Activated T-helper 2 cell treated with anti-CD3 and anti-CD28 coated beads, Interferon-gamma antibody, Interleukin-2, Interleukin-4, amounts not matched to agents 10 μg/mL and 5 μg/mL and 100 μg/mL, durations not matched to agents 14 hours and 24 hours and 36 hours (primary cell): ENCODE data around the gene RAB28. TPM values are rescaled to one million over a fixed set of nuclear protein-coding genes. Genes with fewer than 3 reads are reported as not detected.

ENCODE experiments used
- DNase-seq: peaks from one replicate; pipeline ENCODE4 v3.0.0; 2021; ENCODE audit warnings: low spot score
- H3K27ac Mint-ChIP-seq: one replicate; pipeline ENCODE4 v1.8.0; 2021; ENCODE audit warnings: mixed read lengths
- H3K27me3 Mint-ChIP-seq: one replicate; pipeline ENCODE4 v1.8.0; 2021; ENCODE audit warnings: low read depth, mixed read lengths
- H3K36me3 Mint-ChIP-seq: one replicate; pipeline ENCODE4 v1.8.0; 2021; ENCODE audit warnings: low read depth, mixed read lengths
- H3K4me1 Mint-ChIP-seq: one replicate; pipeline ENCODE4 v1.8.0; 2021; ENCODE audit warnings: low read depth, mixed read lengths
- H3K4me3 Mint-ChIP-seq: one replicate; pipeline ENCODE4 v1.8.0; 2021; ENCODE audit warnings: low read depth, mild to moderate bottlenecking, moderate library complexity, mixed read lengths
- H3K9me3 Mint-ChIP-seq: one replicate; pipeline ENCODE4 v1.8.0; 2021; ENCODE audit warnings: mixed read lengths
- intact Hi-C: fragments of 100-400 bp; cut with micrococcal nuclease; formaldehyde crosslinking; loops from one replicate; pipeline ENCODE4 v1.15.1; 2023
- total RNA-seq: library from RNA; stranded (reverse); gene quantifications from 2 replicates; pipeline ENCODE4 v1.2.3, GENCODE V29; 2022

The RAB28 gene
- total RNA-seq, 1 donor from 2014 or later: 17.4 TPM

DNA sequence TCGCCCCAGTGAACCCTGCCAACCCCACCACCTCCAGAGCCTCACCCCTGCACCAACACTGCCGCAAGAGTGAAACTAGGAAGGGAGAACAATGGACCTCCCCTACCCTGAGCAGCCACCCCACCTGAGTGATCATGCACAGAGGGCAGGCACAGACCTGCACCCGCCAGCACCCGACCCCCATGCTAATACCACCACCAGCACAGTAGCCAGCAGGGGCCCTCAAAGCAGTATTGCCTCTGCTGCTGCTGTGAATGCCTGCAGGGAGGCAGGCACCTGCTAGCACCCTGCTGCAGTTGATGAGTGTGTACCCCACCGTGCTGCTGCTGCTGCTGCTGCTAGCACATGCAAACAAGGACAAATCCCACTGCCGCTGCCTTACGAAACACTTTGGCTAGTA is 100.1 kb downstream of the RAB28 start:
- no peak overlapping the region for H3K27ac Mint-ChIP-seq
- DNase-seq: no peak
- intact Hi-C loops: loop anchor here (10.0 kb wide), 1 partner anchor 161 kb away; the partner anchor contains the start of gene NKX3-2
- H3K4me3 Mint-ChIP-seq: no peak overlapping the region
- peaks cover 16% of the 10 kb centered on the region for H3K9me3 Mint-ChIP-seq
- peaks cover 11% of the 10 kb centered on the region for H3K36me3 Mint-ChIP-seq
- H3K27me3 Mint-ChIP-seq: no peaks in the 10 kb centered on the region
- H3K4me1 Mint-ChIP-seq: peaks cover 19% of the 10 kb centered on the region

DNA sequence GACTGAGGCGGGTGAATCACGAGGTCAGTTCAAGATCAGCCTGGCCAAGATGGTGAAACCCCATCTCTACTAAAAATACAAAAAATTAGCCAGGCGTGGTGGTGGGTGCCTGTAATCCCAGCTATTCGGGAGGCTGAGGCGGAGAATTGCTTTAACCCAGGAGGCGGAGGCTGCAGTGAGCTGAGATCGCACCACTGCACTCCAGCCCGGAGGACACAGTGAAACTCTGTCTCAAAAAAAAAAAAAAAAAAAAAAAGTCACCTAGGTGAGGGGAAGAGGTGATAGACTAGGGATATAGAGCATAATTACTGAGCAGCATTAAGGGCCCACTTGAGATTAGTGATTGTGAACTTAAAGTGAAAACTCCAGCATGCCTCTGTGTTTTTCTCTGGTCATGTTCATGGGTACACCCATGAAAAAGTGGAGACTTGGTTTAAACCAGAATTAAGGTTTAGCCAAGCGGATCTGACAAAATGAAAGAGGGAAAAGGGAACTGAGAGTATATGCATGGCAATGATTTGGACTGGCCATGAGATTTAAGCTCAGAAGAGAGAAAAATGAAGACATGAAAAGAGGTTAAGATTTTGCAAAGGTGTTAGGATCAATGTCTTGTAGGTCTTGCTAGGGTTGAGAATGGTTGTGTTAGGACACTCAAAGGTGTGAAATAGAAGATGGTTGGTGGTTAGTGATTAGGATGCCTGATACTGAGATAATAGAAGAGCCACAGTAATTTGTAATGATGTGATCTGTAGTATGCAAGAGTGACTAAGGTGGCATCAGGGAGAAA is 105.0 kb downstream of the RAB28 start:
- H3K36me3 Mint-ChIP-seq: no peaks in the 10 kb centered on the region
- no peaks in the 10 kb centered on the region for H3K4me1 Mint-ChIP-seq
- H3K9me3 Mint-ChIP-seq: no peaks in the 10 kb centered on the region
- no peaks in the 10 kb centered on the region for H3K27me3 Mint-ChIP-seq
- DNase-seq: no peak
- H3K27ac Mint-ChIP-seq: no peak overlapping the region
- H3K4me3 Mint-ChIP-seq: no peak overlapping the region
- intact Hi-C loops: no loop called here

DNA sequence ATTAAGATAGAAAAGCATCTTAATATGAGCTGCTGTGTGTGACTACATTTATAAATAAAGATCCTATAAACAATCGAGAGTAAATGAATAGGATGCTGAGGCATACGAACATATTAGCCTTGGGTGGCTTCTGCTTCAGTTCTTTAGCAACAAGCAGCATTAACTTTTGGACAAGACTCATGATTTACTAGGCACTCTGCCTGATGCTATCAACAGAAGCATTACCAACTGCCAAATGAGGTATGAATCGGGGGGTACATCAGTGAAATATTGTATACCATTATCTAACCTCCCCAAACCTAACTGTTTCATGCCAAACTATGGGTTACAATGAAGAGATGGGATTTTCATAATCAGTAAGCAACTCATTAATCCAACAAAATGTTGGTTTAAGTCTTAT is 113.1 kb downstream of the RAB28 start:
- Mint-ChIP-seq H3K4me1 (no peaks in the 10 kb centered on the region), H3K36me3 (no peaks in the 10 kb centered on the region), H3K27ac (no peak overlapping the region), H3K9me3 (no peaks in the 10 kb centered on the region), H3K27me3 (no peaks in the 10 kb centered on the region), H3K4me3 (no peak overlapping the region)
- intact Hi-C loops: no loop called here
- no peak for DNase-seq

GRCh38 chr4:13368217-13368616 is 115.9 kb downstream of the RAB28 start:
- no peaks in the 10 kb centered on the region for H3K36me3 Mint-ChIP-seq
- DNase-seq: no peak
- no peaks in the 10 kb centered on the region for H3K9me3 Mint-ChIP-seq
- H3K4me1 Mint-ChIP-seq: no peaks in the 10 kb centered on the region
- H3K27me3 Mint-ChIP-seq: no peaks in the 10 kb centered on the region
- H3K27ac Mint-ChIP-seq: no peak overlapping the region
- H3K4me3 Mint-ChIP-seq: no peak overlapping the region
- intact Hi-C loops: no loop called here

- DNase-seq: no peak
- Mint-ChIP-seq H3K9me3 (no peaks in the 10 kb centered on the region), H3K27ac (no peak overlapping the region), H3K27me3 (no peaks in the 10 kb centered on the region), H3K36me3 (no peaks in the 10 kb centered on the region), H3K4me1 (no peaks in the 10 kb centered on the region), H3K4me3 (no peak overlapping the region)
- intact Hi-C loops: no loop called here
Measured at GRCh38 chr4:13367691-13368090, 116.4 kb downstream of the RAB28 start.

- no peak overlapping the region for H3K27ac Mint-ChIP-seq
- no peaks in the 10 kb centered on the region for H3K27me3 Mint-ChIP-seq
- no peak overlapping the region for H3K4me3 Mint-ChIP-seq
- no peaks in the 10 kb centered on the region for H3K36me3 Mint-ChIP-seq
- DNase-seq: no peak
- intact Hi-C loops: no loop called here
- H3K9me3 Mint-ChIP-seq: no peaks in the 10 kb centered on the region
- no peaks in the 10 kb centered on the region for H3K4me1 Mint-ChIP-seq
Measured at GRCh38 chr4:13367244-13367643, 116.9 kb downstream of the RAB28 start.

DNA sequence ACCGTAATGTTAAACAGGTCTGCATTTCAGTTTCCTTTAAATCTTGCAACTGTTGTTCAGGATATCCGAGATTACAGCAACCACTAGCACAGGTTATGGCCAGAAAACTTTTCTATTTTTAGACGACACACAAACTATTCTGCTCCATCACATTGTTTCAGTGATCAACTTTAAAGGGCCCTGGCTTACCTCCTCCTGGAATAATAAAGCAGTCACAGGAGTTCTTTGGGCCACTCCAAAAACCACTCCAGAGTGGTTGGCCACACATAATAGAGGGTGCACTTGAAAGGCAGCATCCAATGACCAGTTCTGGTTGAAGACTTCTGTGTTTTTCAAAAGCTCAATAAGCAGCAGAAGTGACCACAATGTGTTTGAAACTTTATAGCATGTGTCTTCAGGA is 118.9 kb downstream of the RAB28 start:
- Mint-ChIP-seq H3K4me1 (no peaks in the 10 kb centered on the region), H3K36me3 (no peaks in the 10 kb centered on the region), H3K9me3 (no peaks in the 10 kb centered on the region), H3K27me3 (no peaks in the 10 kb centered on the region), H3K4me3 (no peak overlapping the region), H3K27ac (no peak overlapping the region)
- intact Hi-C loops: no loop called here
- DNase-seq: no peak

DNA sequence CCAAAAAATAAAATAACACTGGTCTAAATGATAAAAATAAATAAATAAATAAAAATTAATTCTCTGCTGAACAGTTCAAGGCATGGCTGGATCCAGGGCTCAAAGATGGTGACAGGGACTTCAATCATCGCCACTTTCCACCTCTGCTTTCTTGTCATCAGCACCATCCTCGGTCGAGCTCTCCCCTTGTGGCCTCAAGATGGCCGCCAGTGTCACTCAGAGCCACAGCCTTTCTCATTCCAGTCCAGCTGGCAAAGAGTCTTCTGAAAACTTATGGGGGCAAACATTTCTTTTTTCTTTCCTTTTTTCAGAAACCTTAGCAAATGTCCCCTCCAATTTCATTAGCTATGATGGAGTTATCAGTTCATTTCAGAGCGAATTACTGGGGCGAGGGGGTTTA is 119.5 kb downstream of the RAB28 start:
- Mint-ChIP-seq H3K4me1 (no peaks in the 10 kb centered on the region), H3K4me3 (no peak overlapping the region)

GRCh38 chr4:13364172-13364571 is 120.0 kb downstream of the RAB28 start:
- H3K27me3 Mint-ChIP-seq: no peaks in the 10 kb centered on the region
- intact Hi-C loops: no loop called here
- no peak overlapping the region for H3K4me3 Mint-ChIP-seq
- H3K9me3 Mint-ChIP-seq: no peaks in the 10 kb centered on the region
- H3K27ac Mint-ChIP-seq: no peak overlapping the region
- H3K4me1 Mint-ChIP-seq: no peaks in the 10 kb centered on the region
- no peak for DNase-seq
- no peaks in the 10 kb centered on the region for H3K36me3 Mint-ChIP-seq

More for the DNA sequence above, 119.5 kb downstream of the RAB28 start:
- no peak for DNase-seq
- H3K36me3 Mint-ChIP-seq: no peaks in the 10 kb centered on the region
- H3K9me3 Mint-ChIP-seq: no peaks in the 10 kb centered on the region
- intact Hi-C loops: no loop called here
- H3K27me3 Mint-ChIP-seq: no peaks in the 10 kb centered on the region
- H3K27ac Mint-ChIP-seq: no peak overlapping the region

DNA sequence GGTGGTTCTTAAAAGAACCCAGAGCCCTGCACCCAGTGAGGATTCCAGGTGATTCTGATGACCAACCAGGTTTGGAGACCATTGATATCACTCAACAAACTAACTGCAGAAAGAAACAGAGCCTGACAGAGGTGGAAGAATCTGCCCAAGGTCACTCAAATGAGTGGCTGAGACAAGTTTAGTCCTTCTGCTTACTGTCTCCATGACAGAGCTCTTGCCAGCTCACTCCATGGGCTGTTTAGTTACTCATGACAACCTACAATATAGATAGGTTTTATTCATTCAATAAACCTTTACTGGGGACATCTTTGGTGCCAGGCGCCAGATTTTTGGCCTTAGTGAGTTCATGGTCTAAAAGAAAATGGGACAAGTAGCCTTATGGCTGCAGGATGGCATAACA is 124.3 kb downstream of the RAB28 start:
- H3K4me3 Mint-ChIP-seq: no peak overlapping the region
- H3K27ac Mint-ChIP-seq: no peak overlapping the region
- intact Hi-C loops: no loop called here
- H3K27me3 Mint-ChIP-seq: no peaks in the 10 kb centered on the region
- no peaks in the 10 kb centered on the region for H3K4me1 Mint-ChIP-seq
- no peak for DNase-seq
- no peaks in the 10 kb centered on the region for H3K9me3 Mint-ChIP-seq
- H3K36me3 Mint-ChIP-seq: no peaks in the 10 kb centered on the region

GRCh38 chr4:13355111-13355880 is 128.8 kb downstream of the RAB28 start:
- Mint-ChIP-seq H3K9me3 (no peaks in the 10 kb centered on the region), H3K27me3 (no peaks in the 10 kb centered on the region), H3K4me1 (no peaks in the 10 kb centered on the region), H3K36me3 (no peaks in the 10 kb centered on the region), H3K27ac (no peak overlapping the region), H3K4me3 (no peak overlapping the region)
- intact Hi-C loops: no loop called here
- no peak for DNase-seq

DNA sequence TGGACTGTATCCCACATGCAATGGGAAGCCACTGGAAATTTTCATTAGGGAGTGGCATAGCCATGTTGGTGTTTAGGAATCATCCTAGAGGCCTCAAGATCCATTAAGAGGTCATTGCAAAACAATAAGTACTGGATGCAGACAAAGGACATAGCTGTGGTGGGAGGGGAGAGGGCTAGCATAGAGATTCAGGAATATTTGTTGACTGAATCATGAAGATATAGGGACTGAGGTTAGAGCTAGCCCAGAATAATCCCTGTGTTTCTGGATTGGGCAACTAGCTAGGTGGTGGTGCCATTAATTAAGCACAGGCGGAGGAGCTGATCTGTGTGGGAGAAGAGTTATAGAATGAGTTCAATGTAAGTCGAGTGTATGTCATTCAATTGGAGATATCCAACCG is 135.0 kb downstream of the RAB28 start:
- no peaks in the 10 kb centered on the region for H3K27me3 Mint-ChIP-seq
- H3K27ac Mint-ChIP-seq: no peak overlapping the region
- H3K36me3 Mint-ChIP-seq: no peaks in the 10 kb centered on the region
- DNase-seq: no peak
- H3K4me1 Mint-ChIP-seq: no peaks in the 10 kb centered on the region
- intact Hi-C loops: no loop called here
- no peaks in the 10 kb centered on the region for H3K9me3 Mint-ChIP-seq
- no peak overlapping the region for H3K4me3 Mint-ChIP-seq

DNA sequence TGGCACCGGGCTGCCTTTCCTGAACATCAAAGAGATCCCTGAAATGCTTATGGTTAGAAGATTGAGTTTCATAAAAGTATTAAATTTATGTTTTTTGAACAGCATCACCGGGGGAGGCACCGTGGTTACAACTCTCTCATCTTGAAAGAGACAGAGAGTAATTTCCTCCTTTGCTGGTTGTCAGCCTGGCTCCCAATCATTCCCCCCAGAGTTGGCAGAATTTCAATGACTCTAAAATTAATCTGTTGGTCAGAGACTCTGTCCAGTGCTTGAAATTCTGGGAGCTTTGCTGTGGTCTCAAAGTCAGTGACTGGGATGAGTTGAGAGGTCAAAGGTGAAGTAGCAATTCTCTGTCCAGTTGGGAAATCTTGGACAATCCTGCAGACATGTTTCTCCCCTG is 135.9 kb downstream of the RAB28 start:
- Mint-ChIP-seq H3K27ac (no peak overlapping the region), H3K9me3 (no peaks in the 10 kb centered on the region), H3K4me1 (no peaks in the 10 kb centered on the region), H3K27me3 (no peaks in the 10 kb centered on the region), H3K36me3 (no peaks in the 10 kb centered on the region), H3K4me3 (no peak overlapping the region)
- no peak for DNase-seq
- intact Hi-C loops: no loop called here
